ENCODE measurements around the gene DYRK2.

Gene DYRK2

GRCh38 chr12:67648521-67649260 lies at the start of gene DYRK2:
TSS of gene DYRK2 (plus strand) at chr12:67648745. CDS start at chr12:67649134, 389 bp downstream.
- DNase-seq = peak; percentile 52

GRCh38 chr12:67599691-67600090 lies 48.9 kb upstream of the DYRK2 start:
- no peak for DNase-seq

DNA sequence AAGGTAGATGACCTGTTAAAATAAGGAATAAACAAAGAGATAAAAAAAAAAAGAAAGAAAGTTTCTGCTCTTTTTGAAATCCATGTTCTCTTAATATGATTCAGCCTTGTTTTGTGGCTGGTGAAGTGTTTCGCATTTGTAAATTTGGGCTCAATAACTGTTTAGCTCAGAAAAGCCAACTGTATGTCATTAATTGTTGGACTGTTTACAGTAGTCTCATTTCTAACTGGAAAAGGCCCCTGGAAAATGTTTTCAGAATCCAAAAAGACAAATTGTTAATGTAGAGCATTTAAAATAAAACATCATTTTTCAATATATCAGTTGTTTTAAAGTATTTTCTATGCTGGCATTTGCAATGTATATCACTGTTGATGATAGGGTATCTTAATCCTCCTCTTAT lies 47.4 kb upstream of the DYRK2 start:
- no peak for DNase-seq

GRCh38 chr12:67609226-67609870 lies 39.2 kb upstream of the DYRK2 start:
- no peak for DNase-seq

- DNase-seq = no peak
Measured at GRCh38 chr12:67613040-67613439, 35.5 kb upstream of the DYRK2 start.

DNA sequence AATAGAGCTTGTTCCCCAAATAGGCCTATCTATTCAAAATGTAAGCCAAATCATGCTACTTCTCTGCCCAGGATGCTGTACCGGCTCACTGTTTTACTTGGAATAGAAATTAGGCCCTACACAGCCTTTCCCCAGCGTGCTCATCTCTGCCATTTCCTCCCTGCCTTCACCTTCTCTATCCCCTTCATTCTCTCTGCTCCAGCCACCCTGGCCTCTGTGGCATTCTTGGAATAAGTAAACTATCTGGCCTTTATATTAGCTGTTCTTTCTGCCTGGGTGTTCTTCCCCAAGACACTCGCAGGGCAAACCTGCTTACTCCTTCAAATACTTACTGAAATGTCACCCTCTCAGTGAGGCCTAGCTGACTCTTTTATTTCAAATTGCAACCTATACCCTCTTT lies 30.9 kb upstream of the DYRK2 start:
- DNase-seq = no peak

GRCh38 chr12:67618303-67618702 lies 30.2 kb upstream of the DYRK2 start:
- DNase-seq = no peak

- DNase-seq = no peak
Measured at GRCh38 chr12:67621112-67621511, 27.4 kb upstream of the DYRK2 start.

GRCh38 chr12:67621926-67622325 lies 26.6 kb upstream of the DYRK2 start:
- no peak for DNase-seq

- no peak for DNase-seq
Measured at GRCh38 chr12:67623259-67623658, 25.3 kb upstream of the DYRK2 start.

DNA sequence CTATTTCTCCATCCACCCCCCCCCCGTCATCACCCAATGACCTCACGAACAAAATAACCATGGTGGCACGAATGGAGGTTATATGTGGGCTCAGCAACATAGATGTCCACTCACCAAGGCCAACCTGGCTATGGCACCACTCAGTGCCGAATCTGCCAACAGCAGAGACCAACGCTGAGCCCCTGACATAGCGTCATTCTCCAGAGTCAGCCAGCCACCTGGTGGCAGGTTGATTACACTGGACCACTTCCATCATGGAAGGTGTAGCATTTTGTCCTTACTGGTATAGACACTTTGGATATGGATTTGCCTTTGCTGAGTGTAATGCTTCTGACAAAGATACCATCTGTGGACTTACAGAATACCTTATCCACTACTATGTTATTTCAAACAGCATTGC lies 24.2 kb upstream of the DYRK2 start:
- no peak for DNase-seq

DNA sequence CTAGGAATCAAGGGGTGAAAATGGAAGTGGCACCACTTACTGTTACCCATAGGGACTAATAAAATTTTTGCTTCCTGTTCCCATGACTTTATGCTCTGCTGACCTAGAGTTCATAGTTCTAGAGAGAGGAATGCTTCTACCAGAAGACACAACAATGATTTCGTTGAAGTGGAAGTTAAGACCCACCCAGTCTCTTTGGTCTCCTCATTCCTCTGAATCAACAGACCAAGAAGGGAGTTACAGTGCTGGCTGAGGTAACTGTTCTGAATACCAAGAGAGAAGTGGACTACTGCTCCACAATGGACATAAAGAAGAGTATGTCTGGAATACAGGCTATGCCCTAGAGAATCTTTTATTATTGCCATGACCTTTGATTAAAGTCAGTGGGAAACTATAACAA lies 23.5 kb upstream of the DYRK2 start:
- DNase-seq = no peak

- no peak for DNase-seq
Measured at GRCh38 chr12:67626156-67626555, 22.4 kb upstream of the DYRK2 start.

DNA sequence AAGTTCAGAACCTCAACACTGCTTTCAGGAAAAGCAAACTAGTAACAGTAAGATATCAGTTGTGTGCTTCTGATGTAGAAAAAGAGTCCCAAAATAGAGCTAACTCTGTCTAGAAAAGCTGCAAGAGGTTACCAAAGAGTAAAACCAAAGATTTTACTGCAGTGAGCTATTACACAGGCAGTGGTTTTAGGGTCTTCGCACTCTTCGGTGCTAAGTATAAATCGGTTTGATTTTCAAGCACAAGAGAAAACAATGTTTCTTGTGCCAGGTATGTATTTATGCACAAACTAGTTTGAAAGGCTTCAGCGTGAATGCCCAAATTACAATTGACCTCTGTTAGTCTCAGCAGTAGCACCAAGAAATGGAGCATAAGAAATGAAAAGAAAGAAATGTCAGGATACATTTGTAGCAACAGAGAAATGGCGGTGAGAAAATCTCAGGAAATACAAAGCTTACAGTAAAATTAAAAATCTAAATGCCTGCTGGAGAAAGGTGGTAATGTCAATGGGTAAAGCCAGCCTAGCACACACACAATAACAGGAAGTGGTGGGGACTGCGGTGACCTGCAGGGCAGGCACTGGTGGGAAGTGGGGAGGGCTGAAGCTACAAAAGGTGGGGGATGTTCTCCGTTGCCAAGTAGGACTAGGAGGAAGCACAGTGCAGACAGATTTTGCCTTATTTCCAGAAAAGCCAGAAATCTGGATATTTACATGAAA lies 18.0 kb upstream of the DYRK2 start:
- DNase-seq = peak; percentile 76

GRCh38 chr12:67632005-67632404 lies 16.5 kb upstream of the DYRK2 start:
- no peak for DNase-seq

- no peak for DNase-seq
Measured at GRCh38 chr12:67633024-67633610, 15.4 kb upstream of the DYRK2 start.

DNA sequence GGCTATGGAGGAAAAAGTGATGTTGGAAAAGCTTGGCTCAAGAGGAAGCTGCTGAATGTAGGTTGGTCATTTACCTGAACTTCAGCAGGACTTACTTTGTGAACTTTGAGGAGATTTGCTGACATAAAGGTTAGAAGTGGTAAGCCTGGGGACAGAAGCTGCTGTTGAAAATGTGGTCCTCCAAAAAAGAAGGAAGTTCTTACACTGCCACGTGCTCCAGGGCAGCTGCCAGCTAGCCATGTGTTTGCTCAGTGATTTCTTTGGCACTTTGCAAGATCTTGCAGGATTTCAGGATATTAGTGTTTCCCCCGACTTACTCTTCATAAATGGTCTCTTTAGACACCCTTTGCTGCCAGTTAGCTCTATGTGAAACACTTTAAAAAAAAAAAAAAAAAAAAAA lies 14.8 kb upstream of the DYRK2 start:
- no peak for DNase-seq

GRCh38 chr12:67634303-67634761 lies 14.2 kb upstream of the DYRK2 start:
- peak; percentile 21 for DNase-seq

- no peak for DNase-seq
Measured at GRCh38 chr12:67637718-67638117, 10.8 kb upstream of the DYRK2 start.

DNA sequence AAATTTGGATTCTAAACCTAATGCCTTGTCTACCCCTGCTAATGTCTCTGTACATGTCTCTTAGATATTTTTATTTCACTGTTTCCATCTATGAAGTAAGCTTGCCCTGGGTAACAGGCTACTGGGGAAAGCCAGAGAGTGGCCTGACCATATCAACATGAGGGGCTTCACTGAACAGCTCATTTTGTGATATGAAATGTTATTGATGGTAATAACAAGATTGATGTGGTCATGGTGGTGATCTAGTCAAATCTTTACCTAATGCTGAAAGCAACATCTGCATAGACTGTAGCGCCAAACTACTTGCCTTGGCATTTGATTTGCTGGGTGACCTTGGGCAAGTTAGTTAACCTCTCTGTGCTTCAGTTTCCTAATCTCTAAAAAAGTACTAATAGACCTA lies 9.9 kb upstream of the DYRK2 start:
- DNase-seq = no peak

DNA sequence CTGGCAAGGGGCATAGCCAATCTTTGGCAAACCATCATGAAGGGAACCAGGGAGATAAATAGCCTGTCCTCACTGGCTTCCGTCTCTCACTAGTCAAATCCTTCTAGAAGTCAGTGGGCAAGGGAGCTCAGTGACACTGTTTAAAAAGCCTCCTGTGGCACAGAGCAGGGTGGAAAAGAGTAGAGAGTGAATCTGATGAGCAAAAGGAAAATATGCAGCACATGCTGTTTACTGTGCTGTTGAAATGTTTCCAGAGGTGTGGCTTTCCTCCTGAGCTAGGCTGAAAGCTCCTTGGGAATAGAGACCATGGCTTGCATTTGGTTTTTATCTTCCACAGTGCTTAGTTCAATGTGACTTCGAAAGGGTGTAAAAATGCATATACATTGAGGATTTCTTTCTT lies 7.7 kb upstream of the DYRK2 start:
- no peak for DNase-seq

DNA sequence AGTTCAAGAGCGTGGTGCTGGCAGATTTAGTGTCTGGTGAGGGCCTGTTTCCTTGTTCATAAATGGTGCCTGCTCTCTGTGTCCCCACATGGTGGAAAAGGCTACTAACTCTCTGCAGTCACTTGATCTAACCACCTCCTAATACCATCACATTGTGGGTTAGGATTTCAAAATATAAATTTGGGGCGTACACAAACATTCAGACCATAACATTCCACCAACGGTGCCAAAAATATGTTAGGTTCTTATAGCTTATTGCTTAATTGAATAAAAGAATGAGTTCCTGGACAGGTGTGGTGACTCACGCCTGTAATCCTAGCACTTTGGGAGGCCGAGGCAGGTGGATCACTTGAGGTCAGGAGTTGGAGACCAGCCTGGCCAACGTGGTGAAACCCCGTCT lies 3.4 kb upstream of the DYRK2 start:
- DNase-seq = no peak

GRCh38 chr12:67645601-67646000 lies 2.9 kb upstream of the DYRK2 start:
- DNase-seq = no peak

DNA sequence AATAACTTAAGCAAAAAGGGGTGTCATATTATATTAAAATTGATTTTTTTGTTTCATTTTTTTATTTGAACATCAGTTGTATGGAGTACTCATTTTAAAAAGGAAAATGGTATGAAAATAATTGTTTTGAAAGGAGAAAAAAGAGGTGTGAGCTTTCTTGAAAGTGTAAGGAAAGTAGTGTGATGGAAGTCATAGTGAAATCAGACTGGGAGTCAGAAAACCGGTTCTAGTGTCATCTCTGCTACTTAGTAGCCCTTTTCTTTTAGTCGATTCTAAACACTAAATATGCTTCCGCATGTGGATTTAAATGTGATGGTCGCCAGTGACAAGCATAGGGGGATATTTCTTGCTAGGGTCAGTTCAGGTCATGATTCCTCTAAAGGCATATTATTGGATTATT lies 1.8 kb upstream of the DYRK2 start:
- DNase-seq = no peak

Measured in KG1 (cell line).